GM18951 (cell line): ENCODE data around the gene ITGA1.

Experiments
- POLR2A ChIP-seq: IDR thresholded peaks from 4 replicates; pipeline ENCODE4 v1.6.1; 2011; ENCODE audit warnings: mild to moderate bottlenecking; ENCODE audit not compliant: insufficient read length, insufficient read depth; ENCODE audit errors: extremely low read depth
- in situ Hi-C: fragments of 300-500 bp; cut with MboI; formaldehyde crosslinking; loops from one replicate; pipeline ENCODE4 v1.12.0; 2022; ENCODE audit warnings: low sequenced_read_pairs, mixed read lengths, inconsistent platforms; ENCODE audit not compliant: unreplicated experiment

ITGA1 gene

DNA sequence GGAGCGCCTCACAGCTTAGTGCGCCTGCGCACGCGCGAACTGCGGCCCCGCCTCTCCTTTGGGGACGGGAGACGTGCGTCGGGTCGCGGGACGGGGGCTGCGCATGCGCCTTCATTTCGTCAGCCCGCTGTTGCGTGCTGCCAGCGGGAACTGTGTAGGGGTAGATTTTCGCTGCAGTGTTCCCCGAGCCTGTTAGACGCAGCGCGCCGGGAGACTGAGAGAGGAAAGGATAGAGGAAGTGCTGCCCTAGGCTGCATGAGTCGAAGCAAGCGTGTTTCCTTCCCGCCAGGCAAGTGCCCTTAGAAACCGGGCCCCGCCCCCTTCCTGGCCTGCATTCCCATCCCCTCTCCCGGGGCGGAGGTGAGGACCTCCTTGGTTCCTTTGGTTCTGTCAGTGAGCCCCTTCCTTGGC is 12.3 kb downstream of the ITGA1 start:
- TF ChIP-seq POLR2A = peak; percentile 81
- in situ Hi-C loops = no loop called here

DNA sequence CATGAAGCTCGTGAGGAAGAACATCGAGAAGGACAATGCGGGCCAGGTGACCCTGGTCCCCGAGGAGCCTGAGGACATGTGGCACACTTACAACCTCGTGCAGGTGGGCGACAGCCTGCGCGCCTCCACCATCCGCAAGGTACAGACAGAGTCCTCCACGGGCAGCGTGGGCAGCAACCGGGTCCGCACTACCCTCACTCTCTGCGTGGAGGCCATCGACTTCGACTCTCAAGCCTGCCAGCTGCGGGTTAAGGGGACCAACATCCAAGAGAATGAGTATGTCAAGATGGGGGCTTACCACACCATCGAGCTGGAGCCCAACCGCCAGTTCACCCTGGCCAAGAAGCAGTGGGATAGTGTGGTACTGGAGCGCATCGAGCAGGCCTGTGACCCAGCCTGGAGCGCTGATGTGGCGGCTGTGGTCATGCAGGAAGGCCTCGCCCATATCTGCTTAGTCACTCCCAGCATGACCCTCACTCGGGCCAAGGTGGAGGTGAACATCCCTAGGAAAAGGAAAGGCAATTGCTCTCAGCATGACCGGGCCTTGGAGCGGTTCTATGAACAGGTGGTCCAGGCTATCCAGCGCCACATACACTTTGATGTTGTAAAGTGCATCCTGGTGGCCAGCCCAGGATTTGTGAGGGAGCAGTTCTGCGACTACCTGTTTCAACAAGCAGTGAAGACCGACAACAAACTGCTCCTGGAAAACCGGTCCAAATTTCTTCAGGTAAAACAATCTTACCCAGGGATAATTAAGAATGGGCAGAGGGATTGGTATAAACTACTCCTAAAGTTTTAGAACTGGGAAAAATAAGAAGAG is 12.9 kb downstream of the ITGA1 start:
- TF ChIP-seq POLR2A = peak; percentile 16
- in situ Hi-C loops = no loop called here

DNA sequence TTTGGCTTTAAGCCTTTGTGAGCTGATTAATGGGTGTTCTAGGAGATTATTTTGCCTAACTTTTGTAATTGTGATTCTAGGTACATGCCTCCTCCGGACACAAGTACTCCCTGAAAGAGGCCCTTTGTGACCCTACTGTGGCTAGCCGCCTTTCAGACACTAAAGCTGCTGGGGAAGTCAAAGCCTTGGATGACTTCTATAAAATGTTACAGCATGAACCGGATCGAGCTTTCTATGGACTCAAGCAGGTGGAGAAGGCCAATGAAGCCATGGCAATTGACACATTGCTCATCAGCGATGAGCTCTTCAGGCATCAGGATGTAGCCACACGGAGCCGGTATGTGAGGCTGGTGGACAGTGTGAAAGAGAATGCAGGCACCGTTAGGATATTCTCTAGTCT is 13.6 kb downstream of the ITGA1 start:
- TF ChIP-seq POLR2A = no peak
- in situ Hi-C loops = no loop called here

DNA sequence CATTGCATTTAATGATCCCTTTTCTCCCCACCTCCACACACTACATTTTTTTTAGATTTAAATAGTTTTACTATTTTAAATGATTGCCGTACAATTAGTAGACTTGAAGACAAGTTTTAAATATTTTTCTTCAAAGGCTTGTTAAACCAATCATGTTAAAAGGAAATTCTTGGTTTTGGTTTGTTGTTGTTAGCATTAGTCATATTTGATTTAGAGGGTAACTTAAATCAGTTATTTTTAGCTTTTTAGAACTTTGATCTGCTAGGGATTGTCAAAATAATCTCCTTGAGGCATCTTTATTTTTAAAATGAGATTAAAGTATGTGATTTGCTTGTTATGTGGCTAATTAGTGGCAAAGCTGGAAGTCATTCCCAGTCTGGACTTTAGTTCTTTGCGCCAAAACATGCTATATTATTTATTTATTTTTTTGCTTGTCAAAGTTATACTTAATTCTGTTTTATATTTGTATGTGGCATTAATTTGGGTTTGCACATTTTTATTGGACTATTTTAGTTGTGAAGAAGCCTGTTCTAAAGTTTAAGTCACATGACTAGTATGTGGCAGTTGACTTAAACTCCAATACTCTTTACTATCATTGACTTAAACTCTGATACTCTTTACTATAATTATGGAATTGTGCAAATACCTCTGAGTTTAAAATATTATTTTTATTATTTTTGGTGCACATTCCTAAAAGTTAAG is 14.7 kb downstream of the ITGA1 start:
- in situ Hi-C loops = no loop called here

DNA sequence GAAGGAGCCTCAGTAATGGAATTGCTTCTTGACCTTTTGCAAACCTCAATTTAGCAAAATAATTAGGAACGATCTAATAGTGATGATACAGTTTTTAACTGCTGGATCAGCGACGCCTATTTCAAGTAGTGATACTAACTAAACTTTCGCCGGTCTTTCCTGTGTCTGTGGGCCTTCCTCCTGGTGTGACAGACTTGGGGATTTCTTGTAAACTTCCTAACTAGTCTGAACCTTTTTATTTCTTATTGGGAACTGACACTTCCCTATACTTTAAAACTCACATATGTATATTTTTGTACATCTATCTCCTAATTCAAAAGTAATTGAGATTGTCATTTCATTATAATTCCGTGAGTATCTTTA is 15.2 kb downstream of the ITGA1 start:
- TF ChIP-seq POLR2A = no peak
- in situ Hi-C loops = no loop called here

More for the DNA sequence above, 14.7 kb downstream of the ITGA1 start:
- no peak for TF ChIP-seq POLR2A

DNA sequence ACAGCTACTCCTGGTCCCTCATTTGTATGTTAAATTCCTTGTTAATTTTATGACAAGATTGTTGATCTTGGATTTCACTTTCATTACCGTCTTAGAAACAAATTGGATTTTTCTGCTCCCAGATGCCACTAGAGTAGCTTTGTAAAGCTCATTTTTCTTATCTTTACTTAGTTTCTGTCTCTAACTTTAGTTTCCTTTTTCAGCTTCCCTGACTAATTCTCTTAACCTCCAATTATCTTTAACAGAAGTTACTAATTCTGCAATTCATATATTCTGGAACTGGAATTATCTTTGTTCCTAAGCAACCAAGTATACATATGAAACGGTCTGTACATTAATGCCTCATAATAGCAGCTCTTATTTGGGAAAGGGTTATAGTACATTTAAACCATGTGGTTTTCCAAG is 16.7 kb downstream of the ITGA1 start:
- in situ Hi-C loops = no loop called here
- no peak for TF ChIP-seq POLR2A

DNA sequence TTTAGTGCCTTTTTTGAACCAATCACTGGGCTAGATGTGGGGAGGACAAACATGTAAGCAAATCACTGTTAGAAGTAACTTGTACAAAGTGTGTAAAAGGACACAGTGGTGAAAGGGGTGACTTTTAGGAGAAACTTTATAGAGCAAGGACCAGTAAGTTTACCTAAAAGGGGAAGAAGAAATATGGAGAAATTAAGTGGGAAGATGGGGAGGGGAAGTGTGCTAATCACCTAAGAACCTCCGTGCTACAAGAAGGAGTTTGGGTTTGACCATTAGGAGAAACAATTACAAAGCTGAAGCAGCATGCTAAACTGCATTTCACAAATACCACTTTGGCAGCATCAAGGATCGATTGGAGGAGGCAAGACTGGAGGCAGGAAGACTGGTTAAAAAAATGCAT is 17.3 kb downstream of the ITGA1 start:
- in situ Hi-C loops = no loop called here
- TF ChIP-seq POLR2A = no peak

DNA sequence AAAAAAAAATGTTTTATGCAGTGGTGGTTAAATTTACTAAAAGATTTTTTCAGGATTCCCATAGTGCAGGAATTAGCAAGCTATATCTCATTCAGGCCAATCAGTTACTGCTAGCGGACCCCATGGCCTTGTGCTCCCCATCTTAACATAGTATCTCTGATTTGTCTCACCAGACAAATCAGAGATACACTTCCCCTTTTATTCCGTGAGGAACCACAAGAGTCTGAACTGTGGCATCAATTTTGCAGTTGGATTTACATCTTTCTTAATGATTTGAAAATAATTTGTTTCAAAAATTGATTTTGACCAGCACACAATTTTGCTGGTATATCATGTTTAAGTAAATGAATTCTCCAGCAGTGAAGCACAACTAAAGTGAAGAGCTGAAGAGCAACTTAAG is 17.9 kb downstream of the ITGA1 start:
- no peak for TF ChIP-seq POLR2A
- in situ Hi-C loops = no loop called here

DNA sequence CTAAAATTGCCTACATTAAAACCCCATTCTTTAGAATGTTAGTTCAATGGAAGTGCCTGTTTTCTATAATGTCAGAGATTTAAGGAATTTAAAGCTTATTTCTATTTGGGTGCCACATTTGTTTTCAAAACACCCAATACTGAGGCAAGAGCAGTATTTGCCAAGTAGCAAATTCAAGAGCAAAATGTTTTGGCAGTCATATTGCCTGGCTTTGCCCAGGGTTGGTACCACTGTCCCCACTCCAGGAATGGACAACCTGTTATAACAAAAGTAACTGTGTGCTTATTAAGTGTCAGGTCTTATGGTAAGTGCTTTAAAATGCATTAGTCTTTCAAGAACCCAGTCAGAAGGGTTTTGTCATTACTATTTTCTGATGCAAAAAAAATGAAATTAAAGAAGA is 19.3 kb downstream of the ITGA1 start:
- in situ Hi-C loops = no loop called here
- TF ChIP-seq POLR2A = no peak

DNA sequence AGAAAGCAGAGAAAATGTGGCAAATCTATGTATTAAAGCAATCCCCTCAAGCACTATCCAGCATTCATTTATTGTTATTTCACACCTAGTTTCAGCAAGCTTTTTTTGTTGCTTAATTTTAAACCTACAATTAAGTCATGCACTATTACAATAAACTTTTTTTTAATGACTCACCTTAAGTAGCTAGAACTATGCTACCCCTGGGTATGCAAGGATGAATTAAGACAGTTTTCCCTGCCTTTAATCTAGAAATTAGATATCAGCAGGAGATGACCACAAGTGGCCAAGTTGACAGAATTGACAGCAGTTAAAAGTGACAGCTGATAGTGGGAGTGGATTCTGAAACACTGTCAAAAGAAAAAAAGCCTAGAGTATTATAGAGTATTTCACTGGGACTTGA is 20.0 kb downstream of the ITGA1 start:
- in situ Hi-C loops = no loop called here
- TF ChIP-seq POLR2A = no peak

DNA sequence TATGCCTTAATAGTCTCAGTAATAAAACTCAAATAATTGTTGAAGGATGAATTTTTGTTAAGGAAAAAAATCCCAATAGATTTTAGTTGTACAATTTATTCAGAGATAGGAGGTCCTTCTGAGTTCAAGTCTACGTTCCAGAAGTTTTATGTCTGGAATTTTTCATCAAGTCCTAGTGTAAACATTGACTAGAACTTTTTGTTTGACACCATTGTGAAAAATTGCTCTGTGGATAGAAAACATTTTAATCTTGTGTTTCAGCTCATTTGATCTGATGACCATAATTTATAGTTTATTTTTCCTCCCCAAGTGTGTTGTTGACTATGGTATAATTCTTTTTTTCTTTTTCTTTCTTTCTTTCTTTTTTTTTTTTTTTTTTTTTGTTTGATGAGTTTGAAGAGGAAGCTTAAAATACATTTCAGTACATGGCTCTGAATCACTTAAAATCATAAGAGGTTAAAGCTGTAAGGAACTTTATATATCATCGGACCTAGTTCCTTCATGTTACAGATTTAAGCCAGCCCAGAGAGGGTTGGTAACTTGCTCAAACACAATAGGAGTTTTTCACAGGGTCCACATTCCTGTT is 20.7 kb downstream of the ITGA1 start:
- no peak for TF ChIP-seq POLR2A
- in situ Hi-C loops = no loop called here

DNA sequence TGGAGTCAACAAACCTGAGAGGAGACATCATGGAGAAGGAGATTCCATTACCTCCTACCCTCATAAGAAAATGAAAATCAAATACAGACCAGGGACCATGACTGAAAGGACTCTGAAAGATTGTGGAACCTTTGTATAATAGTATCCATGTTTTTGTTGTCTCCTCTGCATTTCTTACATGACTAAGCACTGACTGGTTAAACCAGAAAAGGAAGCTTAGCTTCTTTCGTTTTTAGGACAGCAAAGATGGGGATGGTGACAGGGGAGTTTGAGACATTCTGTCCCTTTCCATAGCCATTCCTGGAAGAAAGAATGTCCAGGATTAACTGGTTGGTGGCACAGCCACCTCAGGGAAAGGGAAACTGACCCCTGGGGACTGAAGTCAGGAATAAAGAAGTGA is 22.2 kb downstream of the ITGA1 start:
- no peak for TF ChIP-seq POLR2A
- in situ Hi-C loops = no loop called here

DNA sequence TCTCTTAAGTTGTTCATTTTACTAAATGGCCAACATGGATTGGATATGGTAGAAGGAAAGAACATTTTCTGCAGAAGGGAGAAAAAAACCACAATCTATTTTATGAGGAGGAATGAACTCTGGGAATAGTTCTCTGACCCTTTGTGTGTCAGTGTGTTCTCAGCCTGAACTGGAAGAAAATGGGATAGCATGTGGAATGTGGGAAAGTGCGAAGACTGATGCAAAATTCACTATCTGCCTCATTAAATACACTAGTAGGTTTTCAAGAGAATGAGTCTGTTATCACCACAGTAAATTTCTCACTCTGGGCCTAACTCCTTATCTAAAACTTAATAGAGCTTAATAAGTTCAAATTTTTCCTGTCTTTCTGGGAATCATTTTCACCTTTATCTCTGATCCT is 22.7 kb downstream of the ITGA1 start:
- no peak for TF ChIP-seq POLR2A
- in situ Hi-C loops = no loop called here
